GM19035 (cell line): Measurements from ENCODE around the gene CCDC158.
"Not testable (repeated sequence)": the region's sequence is repeated elsewhere in the genome, so short reads cannot be mapped to it uniquely, and the experiment has no call there.

Experiments used
- ATAC-seq: cut with Tn5 transposase; IDR thresholded peaks from one replicate; pipeline ENCODE4 v1.9.1; 2021; ENCODE audit not compliant: unreplicated experiment

CCDC158 gene

DNA sequence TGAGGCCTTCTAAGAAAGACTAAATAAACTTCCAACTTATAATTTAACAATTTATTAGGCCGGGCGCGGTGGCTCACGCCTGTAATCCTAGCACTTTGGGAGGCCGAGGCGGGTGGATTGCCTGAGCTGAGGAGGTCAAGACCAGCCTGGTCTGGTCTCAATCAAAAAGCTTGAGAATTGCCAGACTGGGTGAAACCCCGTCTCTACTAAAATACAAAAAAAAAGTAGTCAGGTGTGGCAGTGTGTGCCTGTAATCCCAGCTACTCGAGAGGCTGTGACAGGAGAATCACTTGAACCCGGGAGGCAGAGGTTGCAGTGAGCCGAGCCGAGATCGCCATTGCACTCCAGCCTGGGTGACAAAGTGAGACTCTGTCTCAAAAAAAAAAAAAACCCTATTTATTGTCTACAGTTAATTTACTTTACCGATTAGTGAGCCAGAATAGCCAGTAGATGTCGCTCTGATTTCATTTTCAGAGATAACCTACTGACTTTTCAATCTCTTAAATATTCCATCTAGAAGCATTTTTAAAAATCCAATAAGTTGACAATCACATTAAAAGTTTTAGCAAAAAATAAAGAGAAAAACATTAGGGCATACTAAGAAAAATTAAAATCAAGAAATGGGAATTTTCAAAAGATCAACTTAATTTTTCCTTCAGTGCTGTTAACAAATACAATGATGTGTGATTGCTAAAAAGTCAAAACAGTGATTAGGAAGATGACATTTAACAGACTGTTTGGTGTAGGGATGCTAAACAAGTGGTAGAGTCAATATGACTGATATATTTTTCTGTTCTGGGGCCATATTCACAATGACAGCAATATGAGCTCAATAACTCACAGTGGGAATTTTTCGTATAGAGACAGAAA, 9.8 kb upstream of the CCDC158 start:
- ATAC-seq = no peak

DNA sequence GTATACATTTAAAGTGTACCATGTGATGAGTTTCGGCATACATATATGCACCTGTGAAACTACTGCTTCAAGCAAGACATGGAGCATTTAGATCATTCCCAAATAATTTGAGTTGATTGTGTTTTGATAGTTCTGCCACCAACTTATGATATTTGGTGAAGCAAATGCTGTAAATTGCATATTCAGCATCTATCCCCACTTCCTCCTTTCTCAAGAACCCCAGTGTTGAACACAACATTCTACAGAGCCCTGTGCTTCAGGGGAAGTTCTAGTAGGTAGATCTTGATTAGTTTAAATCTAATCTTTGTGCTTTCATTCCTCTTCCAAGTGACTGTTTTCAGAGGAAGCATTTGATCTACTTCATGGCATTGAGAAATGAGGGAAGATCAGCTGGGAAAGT, 8.7 kb upstream of the CCDC158 start:
- ATAC-seq = no peak

DNA sequence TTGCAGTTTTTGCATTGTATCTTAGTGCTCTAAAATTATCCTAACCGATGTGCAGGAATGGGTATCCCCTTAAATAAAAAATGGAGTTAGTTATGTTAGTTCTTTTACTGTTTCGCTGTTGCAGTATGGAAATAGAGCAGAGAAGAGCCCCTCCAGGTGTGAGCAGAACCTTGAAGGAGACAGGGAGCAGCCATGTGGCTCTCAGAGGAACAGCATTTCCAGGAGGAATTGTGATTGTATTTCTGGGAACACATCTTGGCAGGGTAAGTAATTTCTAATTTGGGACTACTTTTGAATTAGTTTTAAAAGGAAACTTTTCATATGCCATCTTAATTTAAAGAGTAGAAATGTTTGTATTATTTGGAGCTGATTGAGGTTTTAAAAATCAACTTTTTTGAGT, 5.3 kb upstream of the CCDC158 start:
- ATAC-seq = no peak

DNA sequence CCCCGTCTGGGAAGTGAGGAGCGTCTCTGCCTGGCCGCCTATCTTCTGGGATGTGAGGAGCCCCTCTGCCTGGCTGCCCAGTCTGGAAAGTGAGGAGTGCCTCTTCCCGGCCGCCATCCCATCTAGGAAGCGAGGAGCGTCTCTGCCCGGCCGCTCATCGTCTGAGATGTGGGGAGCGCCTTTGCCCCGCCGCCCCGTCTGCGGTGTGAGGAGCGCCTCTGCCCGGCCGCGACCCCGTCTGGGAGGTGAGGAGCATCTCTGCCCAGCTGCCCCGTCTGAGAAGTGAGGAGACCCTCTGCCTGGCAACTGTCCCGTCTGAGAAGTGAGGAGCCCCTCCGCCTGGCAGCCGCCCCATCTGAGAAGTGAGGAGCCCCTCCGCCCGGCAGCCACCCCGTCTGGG, 2.2 kb upstream of the CCDC158 start:
- not testable (repeated sequence) for ATAC-seq

DNA sequence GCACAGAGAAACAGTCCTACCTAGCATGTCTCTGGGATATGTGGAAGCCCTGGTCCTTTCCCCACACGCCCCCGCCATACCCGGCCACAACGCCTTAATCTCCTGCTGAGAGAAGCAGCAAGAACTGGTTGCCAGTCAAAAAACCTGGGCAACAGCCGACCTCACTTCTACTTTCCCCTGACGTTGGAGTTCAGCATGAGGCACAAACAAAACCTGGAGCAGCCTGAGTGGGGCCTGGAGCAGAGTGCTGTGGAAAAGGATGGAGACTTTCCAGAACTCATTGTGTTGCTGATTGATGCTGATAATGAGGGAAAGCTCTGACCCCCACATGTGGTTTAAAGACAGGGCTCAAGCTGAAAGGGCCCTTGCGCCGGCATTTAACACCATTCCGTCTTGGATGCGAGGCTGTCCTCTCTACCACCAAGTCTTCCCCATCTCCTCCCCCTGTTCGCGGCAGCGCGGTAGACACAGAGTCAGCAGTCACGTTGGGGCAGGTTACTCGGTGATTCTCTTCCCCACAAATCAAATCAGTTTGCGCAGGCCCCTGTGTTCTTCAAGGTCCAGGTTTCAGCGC, 666 bp downstream of the CCDC158 start:
- ATAC-seq = no peak

DNA sequence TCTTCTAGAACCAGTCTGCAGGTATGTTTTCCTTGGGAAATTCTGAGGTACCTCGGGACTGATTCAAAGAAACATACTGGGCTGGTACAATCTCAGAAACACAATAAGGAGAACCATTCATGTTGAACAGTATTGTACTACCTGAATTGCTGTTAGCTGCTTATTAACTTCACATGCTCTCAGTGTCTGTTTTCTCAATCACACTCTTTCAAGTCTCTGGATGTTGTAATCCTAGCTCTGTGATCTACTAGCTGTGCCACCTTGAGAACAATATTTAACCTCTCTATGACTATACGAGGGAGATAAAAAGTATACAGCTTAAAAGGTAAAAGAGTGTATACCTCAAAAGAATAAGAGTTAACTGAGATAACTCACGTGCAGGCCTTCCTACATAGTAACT, 10.3 kb downstream of the CCDC158 start:
- no peak for ATAC-seq

DNA sequence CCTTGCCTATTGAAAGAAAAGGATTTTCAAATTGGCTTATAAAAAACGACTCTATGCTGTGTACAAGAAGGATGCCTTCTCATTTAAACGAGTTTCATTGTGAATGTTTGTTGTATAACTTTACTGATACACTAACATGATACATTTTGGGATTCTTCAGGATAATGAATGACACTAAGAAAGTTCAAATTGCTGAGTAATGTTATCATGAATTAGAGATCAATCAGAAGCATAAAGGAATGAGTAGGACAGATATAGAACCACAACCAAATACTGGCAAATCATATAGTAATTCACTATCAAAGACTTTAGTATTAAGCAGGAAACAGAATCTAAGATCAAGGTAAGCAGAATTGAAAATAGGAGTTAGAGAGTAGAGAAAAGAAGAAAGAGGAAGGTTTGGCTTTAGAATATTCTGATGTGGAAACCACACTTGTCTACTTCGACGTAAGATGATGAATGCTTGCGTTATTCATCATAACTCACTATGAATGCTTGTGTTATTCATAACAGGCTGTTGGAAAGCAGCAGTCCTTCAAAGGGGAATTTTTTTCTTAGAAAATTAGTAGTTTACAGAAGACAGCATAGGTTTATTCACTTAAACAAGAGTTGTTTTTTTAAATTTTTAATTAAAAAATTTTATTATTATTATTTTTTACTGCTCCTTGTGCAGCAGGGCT, 13.4 kb downstream of the CCDC158 start:
- no peak for ATAC-seq

DNA sequence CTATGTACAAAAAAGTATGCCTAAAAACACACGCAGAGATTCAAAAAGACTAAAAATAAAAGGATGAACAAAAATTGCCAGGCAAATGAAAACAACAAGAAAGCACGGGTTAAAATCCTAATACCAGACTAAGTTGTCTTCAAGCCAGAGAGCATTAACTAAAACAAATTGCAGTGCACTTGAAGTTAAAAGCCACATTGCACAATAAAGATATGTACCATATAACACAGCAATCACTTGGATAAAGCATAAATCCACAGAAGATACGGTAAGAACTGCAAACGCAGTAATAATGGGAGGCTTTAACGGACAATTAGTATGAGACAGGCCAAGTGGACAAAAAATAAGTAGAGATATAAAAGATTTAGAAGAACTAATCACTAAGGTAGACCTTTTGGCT, 14.9 kb downstream of the CCDC158 start:
- ATAC-seq = no peak

DNA sequence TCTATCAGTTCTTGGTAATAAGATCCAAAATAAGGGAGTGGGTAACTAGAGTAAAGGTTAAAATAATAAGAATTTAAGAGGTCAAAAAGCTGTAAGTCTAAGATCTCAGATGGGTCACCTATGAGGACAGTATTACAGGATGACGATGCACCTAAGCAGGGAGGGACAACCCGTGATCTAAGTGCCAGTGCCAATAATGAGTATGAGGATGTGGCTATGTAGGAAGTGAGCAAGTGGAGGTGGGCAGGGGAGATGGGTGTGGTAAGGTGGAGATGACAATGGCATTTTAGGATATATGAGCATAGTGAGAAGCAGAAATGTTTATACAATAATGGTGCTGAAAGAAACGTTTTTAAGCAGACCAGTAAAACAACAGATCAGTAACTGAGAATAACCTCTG, 19.3 kb downstream of the CCDC158 start:
- ATAC-seq = no peak

DNA sequence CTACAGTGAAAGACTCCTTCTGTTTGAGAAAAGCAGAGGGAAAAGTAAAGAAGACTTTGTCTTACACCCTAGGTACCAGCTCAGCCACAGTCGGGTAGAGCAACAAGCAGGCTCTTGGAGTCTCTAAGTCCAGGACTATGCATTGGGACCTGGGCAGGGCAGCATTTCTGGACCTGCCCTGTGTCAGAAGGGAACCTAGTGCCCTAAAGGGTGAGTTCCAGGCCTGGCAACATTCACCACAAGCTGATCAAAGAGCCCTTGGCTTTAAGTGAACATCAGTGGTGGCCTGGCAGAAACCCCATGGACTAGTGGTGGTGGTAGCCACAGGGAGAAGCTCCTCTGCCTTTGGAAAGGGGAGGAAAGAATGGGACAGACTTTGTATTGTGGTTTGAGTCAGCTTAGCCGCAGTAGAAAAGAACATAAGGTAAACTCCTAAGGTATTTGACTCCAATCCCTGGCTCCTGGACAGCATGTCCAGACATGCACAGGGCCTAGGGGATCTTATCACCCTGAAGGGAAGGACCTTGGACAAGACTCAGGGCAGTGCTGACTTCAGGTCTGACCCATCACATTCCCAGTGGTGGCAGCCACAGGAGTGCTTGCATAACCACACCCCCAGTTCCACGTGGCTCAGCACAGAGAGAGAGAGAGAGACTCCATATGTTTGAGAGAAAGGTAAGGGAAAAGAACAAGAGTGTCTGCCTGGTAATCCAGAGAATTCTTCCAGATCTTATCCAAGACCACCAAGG, 32.6 kb downstream of the CCDC158 start:
- ATAC-seq = no peak

DNA sequence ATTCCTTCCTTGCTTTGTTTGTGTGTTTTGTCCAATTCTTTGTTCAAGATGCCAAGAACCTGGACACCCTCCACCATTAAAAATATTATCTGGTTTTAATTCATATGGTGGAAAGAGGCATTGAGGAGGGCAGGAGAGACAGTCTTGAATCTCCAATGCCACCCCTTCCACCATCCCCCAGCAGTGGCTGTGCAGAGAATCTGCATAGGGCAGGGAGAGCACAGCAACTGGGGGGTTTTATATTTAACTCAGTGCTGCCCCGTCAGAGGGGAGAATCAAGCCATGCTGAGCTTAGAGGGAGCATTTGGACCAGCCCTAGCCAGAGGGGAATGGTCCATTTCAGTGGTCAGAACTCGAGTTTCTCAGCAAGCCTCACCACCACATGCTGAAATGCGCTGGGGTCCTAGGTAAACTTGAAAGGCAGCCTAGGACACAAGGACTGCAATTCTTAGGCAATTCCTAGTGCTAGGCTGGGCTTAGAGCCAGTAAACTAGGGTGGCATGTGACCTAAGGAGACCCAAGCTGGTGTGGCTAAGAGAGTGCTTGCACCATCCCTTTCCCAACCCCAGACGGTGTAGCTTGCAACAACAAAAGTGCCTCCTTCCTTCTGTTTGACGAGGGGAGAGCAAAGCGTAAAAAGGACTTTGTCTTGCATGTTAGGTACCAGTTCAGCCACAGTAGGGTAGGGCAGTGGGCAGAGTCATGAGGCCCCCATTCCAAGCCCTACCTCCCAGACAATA, 34.2 kb downstream of the CCDC158 start:
- no peak for ATAC-seq

DNA sequence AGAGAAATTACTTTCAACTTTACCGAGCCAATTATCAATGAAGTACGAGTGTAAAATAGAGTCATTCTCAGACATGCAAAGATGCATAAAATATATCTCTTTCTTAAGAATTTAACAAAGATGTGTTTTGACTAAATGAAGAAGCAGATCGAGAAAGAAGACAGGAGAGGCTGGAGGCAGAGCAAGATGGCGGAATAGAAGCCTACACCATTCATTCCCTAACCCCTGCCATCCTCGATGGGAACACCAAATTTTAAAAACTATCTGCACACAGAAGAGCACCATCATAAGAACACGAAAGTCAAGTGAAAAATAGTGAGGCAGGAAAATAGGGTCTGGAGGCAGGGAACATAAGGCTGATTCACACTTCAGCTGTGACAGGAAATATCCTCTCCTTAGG, 35.0 kb downstream of the CCDC158 start:
- no peak for ATAC-seq

DNA sequence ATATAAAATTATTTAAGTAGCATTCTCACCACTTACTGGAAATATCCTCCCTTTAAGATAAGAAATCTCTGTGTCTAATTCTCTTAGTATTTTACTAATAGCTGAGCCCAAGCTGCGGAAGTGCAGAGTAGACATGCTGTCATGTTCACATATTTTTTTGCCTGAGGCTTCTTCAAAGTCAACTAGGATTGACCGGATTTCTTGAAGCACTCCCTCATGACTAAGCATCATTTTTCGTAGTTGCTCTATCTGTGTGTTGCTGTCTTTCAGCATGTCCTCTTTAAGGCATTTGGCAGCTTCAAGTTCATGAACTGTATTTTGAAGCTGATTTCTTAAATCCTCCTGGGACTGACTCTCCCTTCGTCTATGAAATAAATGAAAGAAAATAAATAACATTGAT, 36.9 kb downstream of the CCDC158 start:
- no peak for ATAC-seq

DNA sequence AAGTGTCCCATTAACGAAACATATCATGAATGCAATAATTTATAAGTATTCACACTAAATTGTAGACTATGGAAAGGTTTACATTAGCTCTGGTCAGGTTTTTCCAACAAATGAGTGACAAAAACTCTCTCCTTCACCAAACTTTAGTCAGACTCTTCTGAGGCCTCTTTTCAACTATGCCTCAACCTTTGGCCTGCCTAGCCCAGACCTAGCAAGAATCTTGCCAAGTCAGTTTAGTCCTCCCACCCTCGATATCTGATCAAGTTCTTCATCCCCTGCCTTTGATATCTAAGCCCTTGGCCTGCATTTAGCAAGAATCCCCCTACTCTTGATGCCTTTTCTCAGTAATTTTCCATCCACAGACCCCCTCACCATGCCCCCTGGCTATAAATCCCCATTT, 37.9 kb downstream of the CCDC158 start:
- ATAC-seq = no peak

DNA sequence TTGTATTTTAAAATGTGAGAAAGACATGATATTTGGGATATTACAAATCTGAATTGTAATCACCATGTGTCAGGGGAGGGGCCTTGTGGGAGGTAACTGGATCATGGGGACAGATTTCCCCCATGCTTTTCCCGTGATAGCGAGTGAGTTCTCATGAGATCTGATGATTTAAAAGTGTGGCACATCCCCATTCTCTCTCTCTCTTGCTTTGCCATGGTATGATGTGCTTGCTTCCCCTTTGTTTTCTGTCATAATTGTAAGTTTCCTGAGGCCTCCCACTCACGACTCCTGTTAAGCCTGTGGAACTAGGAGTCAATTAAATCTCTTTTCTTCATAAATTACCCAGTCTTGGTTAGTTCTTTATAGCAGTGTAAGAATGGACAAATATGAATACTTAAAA, 39.0 kb downstream of the CCDC158 start:
- no peak for ATAC-seq

DNA sequence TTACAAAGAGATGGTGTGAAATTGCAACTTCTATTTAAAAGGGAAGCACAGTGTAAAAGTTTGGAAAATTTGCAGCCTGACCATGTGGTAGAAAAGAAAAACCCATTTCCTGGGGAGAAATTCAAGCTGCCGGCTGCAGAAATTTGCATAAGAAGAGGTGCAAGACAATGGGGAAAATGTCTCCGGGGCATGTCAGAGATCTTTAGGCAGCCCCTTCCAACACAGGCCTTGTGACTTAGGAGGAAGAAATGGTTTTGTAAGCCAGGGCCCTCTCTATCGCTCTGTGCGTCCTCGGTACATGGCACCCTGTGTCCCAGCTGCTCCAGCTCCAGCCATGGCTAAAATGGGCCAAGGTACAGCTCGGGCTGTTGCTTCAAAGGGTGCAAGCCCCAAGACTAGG, 40.4 kb downstream of the CCDC158 start:
- no peak for ATAC-seq

DNA sequence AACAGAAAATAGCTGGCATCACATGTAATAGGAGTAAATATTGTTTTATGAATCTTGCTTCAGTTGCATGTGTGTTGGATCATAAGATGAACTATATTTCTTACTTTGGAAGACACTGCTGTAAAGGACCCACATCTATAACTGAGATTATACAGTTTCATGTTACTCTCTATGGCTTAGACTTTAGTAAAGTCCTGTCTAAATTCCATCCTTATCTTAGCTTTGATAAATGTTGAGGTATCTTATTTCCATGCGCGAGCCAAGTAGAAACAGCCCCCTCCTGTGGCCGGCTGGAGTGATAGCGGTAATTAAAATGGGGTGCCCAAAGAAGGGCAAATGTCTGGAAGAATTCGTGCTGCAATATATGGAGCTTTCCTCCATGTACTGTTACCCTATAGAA, 43.0 kb downstream of the CCDC158 start:
- ATAC-seq = no peak

DNA sequence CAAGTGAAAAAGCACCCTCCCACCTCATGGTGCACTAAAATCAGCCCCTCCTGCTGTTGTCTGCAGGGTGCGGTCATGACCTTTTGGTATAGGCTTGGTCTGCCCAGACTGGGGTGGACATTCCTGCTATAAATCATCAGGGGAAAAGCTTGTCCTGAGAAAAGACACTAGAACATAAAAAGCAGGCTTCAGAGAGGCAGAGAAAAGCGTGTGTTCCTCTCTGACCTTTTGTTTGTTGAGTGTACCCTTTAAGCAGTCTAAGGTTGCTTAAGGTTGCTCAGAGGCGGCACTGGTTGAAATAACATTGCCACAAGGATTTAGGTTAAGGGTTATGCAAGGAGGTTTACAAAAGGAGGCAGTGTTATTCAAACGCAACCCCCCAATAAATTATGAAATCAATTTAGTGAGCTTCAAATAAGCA, 43.5 kb downstream of the CCDC158 start:
- no peak for ATAC-seq

DNA sequence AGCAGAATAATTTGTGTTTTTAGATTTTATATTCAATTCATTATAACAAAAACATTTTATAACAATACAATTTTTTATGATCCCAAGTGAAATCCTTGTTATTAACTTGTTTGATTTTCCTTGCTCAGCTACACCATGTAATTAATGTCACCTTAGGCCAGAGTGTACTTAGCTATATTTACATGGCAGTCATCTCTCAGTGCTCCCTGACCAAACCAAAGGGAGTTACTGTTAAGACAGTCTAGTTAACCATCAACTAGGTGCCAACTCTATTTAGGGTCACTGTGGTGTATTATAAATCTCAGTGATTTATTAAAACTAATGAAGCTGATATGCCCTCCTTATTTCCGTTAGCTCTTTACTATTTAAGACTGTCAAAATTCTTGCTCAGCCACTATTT, 44.4 kb downstream of the CCDC158 start:
- ATAC-seq = no peak

DNA sequence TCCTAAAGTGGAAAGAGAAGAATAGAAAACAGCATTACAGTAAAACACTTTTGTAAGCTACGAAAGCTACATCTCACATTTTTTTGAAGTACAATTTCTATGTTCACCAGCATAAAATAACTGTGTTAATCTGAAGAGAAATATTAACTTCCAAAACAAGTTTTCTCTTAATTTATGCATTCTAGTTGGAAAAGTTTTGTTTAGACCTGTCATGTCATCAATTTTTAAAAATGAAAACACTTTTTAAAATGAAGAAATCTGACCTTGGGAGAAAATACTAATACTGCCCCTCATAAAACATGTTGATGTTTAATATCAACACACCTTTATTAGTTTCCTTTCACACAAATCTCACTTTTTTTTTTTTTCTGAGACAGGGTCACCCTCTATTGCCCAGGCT, 45.2 kb downstream of the CCDC158 start:
- no peak for ATAC-seq

DNA sequence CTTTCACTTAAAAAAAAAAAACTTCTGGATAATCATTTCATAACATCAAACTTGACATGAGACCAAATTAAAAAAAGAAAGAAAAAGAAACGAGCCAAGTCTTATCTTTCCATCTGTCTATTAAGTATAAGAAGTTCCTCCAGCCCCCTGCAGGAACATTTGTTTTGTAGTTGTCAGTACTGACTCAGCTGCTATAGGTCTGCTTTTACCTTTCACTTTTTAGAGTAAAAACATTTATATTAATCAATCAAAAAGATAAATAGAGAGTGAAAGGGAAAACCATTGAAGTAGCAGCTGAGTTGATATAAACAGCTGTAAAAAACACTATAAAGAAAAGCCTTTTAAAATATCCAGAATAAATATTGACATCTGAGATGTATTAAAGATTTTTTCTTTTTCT, 46.1 kb downstream of the CCDC158 start:
- no peak for ATAC-seq
